ENCODE data around the gene KCNIP1.

The KCNIP1 gene

DNA sequence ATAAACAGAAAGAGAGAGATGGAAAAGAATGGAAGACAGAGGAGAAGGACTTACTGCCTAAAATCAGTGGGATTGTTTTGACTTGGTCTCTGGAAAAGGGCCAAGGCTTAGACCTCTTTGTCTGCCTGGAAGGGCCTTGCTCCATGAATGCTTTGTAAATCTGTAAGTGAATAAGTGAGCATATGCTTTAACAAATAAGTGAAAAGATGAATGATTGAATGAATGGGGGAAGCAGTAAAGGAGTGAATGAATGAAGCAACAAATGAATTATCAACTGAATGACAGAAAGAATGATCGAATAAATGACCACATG, 5.5 kb downstream of the KCNIP1 start:
- DNase-seq = no peak

DNA sequence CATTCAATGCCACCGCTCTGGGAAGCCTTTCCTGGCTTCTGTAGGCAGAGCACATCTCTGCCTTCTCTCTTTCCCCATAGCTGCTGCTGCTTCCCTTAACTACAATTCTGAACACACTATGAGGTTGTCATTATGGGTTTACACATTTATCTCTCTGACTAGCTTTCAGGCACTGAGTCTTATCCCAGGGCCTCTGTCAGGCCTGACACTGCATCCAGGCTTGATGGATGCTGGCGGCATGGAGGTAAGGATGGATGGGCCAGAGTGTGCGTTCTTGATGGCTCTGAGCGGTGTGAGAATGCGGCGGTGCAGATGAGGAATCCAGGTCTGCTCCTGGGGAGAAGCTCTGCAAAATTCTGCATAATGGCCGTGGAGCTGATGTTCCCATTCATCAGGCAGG, 6.3 kb downstream of the KCNIP1 start:
- no peak for DNase-seq

DNA sequence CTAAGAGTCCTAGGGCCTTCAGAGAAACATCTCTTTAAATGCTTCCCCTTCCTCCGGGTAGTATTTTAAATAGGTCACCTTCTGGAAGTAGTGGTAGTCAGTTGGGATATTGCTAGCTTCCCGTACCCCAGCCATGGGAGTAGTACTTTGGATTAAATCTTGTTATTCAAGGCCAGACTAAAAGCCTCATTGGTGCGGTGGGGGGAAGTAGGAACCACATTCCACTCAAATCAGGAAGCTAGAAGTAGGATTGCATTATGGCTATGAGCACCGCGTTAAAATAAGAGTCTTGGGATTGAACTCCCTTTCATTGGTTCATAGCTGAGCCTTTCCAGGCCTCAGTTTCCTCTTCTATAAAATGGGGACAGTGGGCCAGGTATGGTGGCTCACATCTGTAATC, 6.7 kb downstream of the KCNIP1 start:
- DNase-seq = no peak

DNA sequence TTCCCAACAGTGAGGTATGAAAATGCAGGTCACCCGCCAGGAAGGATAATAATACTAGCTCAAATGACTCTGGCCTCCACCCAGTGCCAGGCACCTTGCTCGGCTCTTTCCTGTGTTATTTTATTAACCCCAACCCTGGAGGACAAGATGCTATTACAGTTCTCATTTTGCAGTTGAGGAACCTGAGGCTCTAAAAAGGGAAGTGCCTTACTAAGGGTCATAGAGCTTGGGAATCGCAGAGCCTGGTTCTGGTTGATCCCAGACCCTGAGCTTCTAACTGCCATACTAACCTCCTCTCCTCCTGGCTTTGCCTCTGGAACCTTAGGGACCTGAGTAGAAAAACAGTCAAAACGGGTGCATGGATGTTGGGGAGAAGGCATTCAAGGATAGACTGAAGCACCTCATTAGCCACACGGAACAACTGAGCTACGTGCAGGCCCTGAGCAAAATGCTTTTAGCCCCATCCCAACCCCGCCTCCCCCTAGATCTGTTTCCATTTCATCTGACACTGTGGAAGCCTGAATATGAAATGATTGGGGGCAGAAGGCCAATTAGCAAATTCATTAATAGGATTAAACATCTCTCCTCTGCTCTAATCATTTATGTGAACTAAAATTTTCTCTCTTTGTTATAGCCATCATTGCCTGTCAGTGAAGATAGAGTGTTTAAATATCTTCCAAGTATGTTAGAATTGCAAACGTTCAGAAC, 7.9 kb downstream of the KCNIP1 start:
- no peak for DNase-seq

DNA sequence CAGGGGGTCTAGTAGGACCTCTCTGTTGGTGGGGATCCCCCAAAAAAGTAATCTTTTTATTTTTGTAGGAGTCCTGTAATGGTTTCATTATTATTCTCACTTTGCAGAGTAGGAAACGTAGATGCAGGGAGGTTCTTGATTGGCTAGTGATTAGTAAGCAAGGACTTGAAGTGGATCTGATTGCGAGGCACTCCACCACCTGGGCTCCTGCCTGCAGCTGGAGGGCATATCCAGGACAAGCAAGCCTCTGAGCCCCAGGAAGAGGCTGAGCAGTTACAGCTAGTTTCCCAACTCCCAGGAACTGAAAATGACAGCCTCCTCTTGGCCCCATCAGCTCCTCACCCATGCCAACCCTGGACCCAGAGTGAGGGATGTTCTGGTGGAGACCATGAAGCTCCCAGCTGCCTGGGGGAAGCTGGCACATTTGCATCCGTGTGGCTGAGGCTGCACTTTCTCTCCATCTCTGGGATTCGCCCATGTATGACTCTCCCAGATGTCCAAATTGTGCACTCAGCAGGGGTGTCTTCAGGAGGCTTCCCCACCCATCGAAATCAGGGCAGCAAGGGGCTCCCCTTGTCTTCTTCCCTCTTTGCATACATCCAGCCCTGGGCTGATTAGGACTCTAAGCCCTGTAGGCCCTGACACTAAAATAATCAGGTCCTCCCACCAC, 10.2 kb downstream of the KCNIP1 start:
- no peak for DNase-seq

DNA sequence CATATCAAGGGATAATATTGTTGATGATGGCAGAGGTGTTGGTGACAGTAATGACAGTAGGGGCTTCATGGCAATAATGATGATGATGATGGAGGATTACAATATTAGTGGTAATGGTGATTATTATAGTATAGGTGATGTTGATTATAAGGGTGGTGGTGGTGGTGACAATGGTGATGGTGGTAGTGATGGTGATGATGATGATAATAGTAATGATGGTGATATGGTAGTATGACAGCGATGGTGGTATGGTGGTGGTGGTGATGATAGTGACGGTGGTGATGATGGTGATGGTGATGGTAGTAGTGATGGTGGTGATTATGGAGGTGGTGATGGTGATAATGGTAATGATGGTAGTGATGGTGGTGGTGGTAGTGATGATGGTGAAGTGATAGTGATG, 13.6 kb downstream of the KCNIP1 start:
- DNase-seq = no peak

DNA sequence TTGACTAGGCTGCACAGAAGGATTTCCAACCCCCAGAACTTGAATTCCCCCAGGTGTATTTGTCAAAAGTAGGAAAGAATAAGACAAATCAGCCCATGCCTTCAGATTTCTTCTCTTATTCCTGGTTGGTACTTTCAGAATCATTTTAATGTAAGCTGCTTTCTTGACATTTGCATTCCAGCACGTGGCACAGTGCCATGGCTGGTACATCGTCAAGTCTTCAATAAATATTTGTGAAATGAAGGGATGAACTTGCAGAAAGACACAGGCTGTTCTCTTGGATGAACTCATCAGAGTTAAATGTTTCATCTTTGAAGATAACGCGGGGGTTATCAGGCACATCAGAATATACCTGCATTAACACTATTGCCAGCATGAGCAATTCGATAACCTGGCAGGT, 14.5 kb downstream of the KCNIP1 start:
- DNase-seq = no peak

DNA sequence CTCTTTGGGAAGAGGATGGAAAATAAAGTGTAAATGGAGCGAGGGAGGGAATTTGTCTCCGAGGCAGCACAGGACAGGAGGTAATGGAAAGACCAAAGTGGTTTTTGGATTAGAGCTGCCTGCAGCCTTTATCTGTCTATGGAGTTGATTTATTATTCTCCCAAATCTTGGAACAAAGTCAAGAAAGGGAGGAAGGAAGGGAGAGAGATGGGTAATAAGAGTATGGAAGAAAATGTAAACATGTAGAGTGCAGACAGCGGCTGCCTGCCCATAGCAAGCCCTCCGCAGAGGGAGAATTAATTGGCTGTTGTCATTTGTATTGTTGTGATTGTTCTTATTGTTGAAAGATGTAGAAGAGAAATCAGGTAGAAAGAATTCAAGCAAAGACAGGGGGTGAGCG, 15.7 kb downstream of the KCNIP1 start:
- DNase-seq = no peak

DNA sequence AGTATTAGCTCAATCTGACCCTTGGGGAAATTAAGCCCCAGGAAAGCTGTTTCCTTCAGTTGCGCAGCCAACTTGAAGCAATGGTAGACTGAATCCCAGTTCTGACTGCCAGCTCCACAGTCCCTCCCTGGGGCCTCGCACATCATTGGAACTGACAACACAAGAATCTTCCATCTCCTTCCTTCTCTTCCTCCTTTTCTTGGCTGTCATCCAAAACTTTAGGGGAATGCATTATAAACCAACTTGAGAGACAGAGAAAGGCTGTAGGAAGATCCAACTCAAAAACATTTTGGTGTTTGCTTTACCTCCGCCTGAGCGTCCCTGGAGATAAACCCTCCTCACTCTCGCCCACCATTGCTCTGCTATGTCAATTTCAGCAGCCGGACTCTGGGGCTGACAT, 16.6 kb downstream of the KCNIP1 start:
- DNase-seq = no peak

DNA sequence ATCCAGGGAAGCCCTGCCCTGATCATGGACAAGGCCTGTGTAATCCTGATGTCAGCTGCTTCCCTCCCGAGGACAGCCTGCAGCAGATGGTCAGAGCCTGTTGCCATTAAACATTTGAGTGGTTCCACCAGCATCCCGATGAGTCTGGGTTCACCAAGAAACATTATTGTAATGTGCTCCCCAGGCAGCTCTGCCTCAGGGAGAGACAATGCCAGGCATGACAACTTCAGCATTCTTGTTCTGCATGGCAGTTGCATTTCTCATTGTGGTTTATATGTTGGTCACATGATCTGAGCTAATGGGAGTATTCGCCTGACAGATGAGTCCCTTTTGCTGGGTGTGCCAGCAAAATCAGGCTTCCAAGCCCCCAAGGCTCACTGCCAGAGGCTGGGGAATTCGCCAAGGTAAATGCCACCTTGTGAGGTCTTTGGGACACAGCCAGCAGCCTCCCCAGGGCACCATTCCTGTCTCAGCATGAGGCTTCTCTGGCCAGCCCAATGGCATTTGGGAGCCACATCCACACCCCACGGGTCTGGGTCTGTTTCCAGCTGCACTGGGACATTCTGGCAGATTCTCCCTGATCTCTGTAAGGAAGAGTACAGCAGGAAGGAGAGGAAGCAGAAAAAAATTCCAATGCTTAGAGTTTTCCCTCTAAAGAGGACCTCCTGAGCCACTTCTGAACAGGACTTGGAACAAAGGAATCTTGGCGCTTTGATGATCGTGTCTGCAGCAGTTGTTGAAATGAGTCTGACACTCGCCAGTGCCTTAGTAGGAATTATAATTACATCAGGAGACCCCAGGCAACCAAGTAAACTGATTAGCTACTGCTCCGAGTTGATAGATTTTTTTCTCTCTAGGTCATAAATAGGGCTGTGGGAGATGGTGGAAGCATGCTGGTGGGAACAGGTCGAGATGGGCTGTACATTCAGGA, 18.7 kb downstream of the KCNIP1 start:
- DNase-seq = no peak

DNA sequence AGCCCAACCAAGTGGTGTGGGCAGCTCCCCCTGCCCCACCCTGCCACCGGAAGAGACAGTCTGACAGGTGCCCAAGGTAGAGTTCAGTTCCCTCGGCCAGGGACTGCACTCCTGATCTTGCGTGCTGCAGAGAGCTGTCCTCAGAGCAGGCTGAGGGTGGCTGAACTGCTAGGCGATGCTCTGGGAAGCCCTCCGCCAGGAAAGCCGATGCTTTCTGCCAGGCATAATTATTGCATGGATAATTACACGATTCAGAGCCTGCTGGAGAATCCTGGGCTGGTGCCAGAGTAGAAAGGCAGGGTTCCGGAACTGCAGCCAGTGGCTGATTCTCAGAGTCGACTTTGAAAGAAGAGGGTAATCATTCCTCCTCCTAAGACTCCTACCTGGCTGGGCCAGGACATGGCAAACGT, 19.3 kb downstream of the KCNIP1 start:
- DNase-seq = peak; percentile 59

DNA sequence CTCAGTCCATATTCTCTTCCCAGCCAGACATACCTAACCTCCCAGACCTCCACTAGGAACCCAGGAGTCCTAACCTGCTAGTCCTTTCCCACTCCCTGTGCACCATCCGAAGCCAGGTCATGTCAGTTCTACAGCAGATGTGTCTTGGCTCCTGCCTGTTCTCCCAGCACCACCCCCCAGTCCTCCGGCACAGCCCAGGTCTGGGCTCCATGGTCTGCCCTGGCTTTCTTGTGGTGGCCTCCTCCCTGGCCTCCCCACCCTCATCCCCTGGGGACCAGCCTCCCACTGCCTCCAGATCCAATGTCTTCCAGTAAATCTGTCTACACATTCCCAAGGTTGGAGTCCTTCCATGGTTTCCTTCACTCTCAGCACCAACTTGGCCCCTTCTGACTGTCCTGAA, 20.0 kb downstream of the KCNIP1 start:
- DNase-seq = no peak

DNA sequence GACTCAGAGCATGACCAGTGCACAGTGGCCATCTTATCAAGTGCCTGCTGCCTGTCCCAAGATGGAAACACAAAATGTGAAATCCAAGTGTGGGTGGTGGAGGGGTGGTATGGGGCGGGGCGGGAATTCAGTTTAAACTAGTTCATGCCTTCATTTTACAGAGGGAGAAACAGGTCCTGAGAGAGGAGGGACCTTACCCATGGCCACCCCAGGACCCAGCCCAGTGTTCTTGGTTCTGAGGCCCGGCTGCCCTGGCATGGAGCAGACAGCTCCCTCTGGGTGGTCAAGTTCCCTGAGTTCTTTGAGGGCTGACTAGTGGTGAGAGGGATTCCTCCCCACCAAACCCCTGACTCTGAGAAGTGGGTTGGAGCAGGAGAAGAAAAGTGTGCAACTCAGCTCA, 20.8 kb downstream of the KCNIP1 start:
- no peak for DNase-seq

DNA sequence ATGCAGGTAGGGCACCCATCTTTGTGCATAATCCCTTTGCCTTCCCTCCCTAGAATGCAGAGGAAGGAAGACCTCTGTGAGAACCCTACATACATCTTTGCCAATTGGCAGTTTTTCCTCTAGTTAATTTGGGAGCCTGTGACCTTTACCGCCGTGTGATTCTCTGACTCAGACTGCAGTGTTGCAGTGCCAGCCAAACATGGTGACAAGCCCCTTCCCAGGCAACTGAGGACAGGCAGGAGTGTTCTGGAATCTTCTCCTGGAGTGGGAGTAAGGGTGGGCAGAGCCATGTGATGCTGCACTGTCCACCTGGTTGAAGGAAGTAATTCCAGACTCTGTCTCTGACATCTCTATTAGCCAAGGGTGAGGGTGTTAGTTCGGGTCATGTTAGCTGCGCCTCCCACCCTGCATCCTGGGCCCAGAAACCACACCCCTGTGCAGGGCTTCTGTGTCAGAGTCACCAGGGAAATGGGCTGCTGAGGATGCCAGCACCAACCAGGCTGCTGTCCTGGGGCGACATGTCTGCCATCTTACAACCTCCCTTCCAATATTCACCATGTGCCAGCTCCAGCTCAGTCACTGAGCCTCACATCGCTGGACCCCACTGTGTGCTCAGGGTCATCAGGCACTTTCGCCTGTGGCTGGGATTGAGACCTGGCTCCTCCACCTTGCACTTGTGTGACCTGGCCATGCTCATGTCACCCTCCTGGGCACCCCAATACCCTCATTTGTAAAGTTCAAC, 21.8 kb downstream of the KCNIP1 start:
- DNase-seq = no peak

DNA sequence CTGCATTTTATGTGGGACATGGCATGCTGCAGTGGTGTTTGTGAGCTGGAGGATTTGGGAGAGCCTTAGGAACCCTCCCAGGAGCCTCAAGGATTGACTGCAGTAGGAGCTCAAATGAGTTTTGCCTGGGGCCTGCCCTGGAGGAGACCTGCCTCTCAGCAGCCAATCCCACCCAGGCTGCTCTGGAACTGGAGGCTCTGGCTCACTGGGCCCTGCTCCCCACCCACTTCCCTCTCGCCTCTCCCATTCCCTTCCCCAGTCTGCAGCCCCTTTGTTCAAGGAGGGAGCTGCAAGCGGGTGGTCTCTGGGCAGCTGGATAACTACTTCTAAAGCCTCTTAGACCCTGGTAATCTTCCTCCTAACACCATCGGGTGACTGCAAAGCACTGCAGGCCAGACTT, 24.2 kb downstream of the KCNIP1 start:
- DNase-seq = no peak

DNA sequence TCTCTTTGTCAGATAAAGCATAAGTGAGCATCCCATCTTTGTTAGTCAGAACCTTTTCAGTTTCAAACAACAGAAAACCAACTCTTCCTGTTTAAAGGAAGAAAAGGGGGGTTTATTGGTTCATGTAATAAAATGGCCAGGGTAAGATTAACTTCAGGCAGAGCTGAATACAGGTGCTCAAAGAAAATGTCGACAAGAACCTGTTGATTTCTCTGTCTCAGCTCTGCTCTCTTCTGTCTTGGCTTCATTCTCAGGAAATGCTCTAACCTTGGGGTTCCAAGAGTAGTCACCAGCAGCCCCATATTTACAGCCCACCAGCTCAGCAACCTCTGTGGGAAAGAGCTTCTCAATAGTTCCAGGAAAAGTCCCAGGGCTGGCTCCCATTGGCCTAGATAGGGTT, 25.2 kb downstream of the KCNIP1 start:
- no peak for DNase-seq

DNA sequence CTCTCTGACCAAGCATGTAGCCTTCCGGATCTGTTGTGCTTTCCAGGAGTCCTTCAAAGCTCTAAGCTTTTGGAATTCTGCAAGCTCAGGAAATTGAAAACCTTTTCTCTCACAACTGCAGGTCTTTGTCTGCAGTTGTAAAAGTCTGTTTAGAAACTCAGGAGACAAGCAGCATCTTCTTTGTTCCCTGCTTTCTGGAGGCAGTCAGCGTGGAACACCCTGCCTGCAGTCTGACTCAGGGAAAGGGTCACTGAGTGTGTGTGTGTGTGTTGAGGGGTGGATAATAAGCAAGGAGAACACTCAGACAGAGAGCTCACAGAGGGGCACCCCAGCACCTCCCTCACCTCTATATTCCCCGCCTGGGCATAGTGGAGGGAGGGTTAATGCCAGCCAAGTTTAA, 29.1 kb downstream of the KCNIP1 start:
- no peak for DNase-seq

DNA sequence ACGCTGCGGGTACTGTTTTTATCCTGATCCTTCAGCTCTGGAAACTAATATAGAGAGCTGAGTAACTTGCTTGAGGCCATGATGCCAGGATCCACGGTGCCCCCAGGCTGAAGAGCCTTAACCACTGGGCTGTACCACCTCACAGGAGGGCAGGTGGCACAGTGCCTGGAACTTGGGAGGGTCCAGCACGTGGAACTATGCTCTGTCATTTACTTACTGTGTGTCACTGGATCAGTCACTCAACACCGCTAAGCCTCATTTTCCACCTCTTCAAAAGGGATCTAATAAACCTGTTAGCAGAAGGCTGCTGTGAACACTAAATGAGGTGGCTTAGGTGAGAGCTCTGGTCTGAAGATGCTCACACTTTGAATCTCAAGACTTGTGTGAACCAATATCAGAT, 29.6 kb downstream of the KCNIP1 start:
- no peak for DNase-seq

DNA sequence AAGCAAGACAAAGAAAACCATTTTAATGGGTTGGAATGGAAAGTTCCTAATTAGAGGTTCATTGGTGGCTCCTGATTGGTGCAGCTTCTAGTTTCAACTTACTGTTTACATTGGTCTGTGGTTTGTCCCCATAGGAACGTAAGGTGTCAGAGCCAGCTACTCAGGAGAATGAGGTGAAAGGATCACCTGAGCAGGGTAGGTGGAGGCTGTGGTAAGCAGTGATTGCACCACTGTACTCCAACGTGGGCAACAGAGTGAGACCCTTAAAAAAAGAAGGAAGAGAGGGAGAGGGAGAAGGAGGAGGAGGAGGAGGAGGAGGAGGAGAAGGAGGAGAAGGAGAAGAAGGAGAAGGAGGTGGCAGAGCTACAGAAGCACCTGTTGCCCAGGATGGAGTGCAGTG, 30.4 kb downstream of the KCNIP1 start:
- no peak for DNase-seq

DNA sequence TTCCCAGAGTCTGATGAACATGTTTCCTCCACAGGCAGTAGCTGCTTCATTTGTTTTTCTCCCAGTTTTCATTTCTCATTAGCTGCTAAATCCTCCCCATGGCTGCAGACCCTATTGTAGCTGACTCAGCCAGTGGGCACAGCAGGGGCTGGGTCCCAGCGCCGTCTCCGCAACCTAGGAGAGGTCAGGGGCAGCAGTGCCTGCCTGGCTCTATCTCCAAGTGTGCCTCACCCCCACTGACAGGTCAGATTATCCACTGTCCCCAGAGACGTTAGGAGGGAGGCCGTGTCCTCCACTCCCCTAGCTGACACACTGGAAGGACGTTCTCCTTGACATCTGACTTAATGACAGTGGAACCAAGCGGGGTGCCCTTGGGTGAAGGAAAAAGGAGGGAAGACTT, 31.1 kb downstream of the KCNIP1 start:
- DNase-seq = no peak

DNA sequence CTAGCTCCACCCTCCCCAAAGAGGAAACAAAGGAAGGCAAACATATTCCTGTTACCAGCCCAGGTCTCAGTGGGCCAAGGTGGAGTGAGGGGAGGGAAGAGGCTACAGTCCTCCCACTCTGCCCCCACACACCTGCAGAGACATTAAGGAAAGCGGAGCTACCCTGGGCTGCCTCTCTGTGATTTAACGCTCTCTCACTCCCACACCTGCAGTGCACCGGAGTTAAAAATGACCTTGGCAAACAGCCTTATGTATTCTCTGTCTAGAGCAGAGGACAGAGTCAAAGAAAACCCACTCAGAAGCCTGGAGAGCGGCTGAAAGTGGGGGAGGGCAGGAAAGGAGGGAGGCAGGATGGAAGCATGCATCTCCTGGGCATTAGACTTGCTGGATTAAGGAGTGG, 32.7 kb downstream of the KCNIP1 start:
- DNase-seq = no peak

DNA sequence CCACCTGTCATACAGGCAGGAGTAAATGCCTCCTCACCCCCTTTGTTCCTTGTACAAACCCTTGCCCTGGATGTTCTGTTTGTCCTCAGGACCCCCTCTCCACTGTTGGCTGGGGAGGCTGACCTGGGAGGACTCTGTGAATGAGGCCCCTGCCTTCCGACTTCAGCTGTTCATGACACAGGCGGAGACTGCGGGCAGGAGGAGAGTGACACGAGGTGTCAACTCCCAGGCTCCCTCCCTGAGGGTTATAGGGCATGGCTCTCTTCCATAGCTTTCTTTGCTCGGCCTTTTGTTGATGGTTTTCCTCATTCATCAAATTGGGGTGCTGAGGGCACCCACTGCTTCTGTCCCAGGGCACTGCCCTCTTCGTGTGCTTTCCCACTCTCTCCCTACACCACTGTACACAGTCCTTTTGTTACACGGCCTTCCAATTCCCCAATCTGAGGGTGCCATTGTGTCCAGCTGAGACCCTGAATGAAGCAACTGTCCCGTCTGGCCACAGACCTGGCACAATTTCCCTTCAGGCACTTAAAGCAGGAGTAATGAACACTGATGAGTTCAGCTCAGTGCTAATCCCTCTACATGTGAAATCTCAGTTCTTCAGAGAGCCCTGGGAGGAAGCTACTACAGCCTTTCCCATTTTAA, 33.8 kb downstream of the KCNIP1 start:
- no peak for DNase-seq

DNA sequence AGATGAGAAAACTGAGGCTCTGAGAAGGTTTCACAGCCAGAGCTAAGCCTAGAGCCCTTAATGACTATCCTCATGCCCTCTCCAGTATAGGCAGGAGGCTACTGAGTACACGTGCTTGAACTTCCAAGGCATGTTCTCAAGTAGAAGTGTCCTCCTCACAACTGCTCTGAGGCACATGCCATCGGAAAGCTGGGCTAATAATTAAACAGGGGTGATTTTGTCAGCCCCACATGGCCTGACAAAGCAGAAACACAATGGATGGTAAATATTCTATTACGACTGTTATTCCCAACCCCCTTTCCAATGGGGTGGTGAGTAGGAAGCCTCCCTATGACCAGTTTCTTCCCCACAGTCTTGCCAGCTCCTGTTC, 34.3 kb downstream of the KCNIP1 start:
- DNase-seq = no peak

Measured in NCI-H2227 treated with DMSO at 0.1 percent for 48 hours (cell line).